ENCODE measurements around the gene MAGI3. TPM values are rescaled to one million over a fixed set of nuclear protein-coding genes. Genes with fewer than 3 reads are reported as not detected.
"Not testable (repeated sequence)": the region's sequence is repeated elsewhere in the genome, so short reads cannot be mapped to it uniquely, and the experiment has no call there.

MAGI3 gene
- total and polyA plus RNA-seq, 8 donors: 3.5 to 225 (median 49.7) TPM

GRCh38 chr1:113592230-113592629 lies 201.9 kb downstream of the MAGI3 start:
- H3K9me3 ChIP-seq: peaks cover 0 to 9% (median 3%) of the 10 kb centered on the region in 4 donors
- H3K4me3 ChIP-seq: no peak overlapping the region
- no peaks in the 10 kb centered on the region for H3K27me3 ChIP-seq
- intact Hi-C loops (cut with DNase I; ENCODE audit: low total_unique reads): no loop called here
- TF ChIP-seq POLR2AphosphoS5 (IDR thresholded peaks at IDR 0.05) (no peak), EP300 (IDR thresholded peaks at IDR 0.05) (no peak), CTCF (IDR thresholded peaks at IDR 0.05) (no peak), POLR2A (IDR thresholded peaks at IDR 0.05) (no peak)
- 88 to 96% (median 91%) methylated on average over 1 of the region's 1 CpG for WGBS, 5 donors
- no peak for DNase-seq
- peaks cover 0 to 12% (median 2%) of the 10 kb centered on the region in 4 donors for H3K4me1 ChIP-seq
- peaks cover 0 to 39% (median 32%) of the 10 kb centered on the region in 4 donors for H3K36me3 ChIP-seq
- H3K27ac ChIP-seq: no peak overlapping the region

GRCh38 chr1:113593550-113594297 lies 203.4 kb downstream of the MAGI3 start:
- no peak for DNase-seq
- 46 to 68% (median 62%) methylated on average over 4 of the region's 4 CpGs for WGBS, 5 donors
- Histone ChIP-seq H3K9me3 (peaks cover 0 to 17% (median 9%) of the 10 kb centered on the region in 4 donors), H3K27me3 (no peaks in the 10 kb centered on the region), H3K27ac (no peak overlapping the region), H3K4me1 (peaks cover 0 to 12% (median 2%) of the 10 kb centered on the region in 4 donors), H3K4me3 (peak overlapping the region in 1 of 4 donors; percentile 4), H3K36me3 (peaks cover 3 to 47% (median 42%) of the 10 kb centered on the region in 4 donors)
- TF ChIP-seq POLR2A (IDR thresholded peaks at IDR 0.05) (no peak), EP300 (IDR thresholded peaks at IDR 0.05) (no peak), POLR2AphosphoS5 (IDR thresholded peaks at IDR 0.05) (no peak), CTCF (IDR thresholded peaks at IDR 0.05) (no peak)
- intact Hi-C loops (cut with DNase I; ENCODE audit: low total_unique reads): no loop called here

GRCh38 chr1:113604466-113604865 lies 214.2 kb downstream of the MAGI3 start:
- 96 to 98% (median 98%) methylated on average over 5 of the region's 5 CpGs for WGBS, 5 donors
- not testable (repeated sequence) for DNase-seq, H3K9me3 ChIP-seq

GRCh38 chr1:113605146-113605545 lies 214.8 kb downstream of the MAGI3 start:
- Histone ChIP-seq H3K27me3 (no peaks in the 10 kb centered on the region), H3K4me3 (no peak overlapping the region), H3K27ac (no peak overlapping the region), H3K4me1 (no peaks in the 10 kb centered on the region), H3K9me3 (no peaks in the 10 kb centered on the region), H3K36me3 (peaks cover 0 to 11% (median 6%) of the 10 kb centered on the region in 4 donors)
- TF ChIP-seq EP300 (IDR thresholded peaks at IDR 0.05) (no peak), CTCF (IDR thresholded peaks at IDR 0.05) (no peak), POLR2A (IDR thresholded peaks at IDR 0.05) (no peak), POLR2AphosphoS5 (IDR thresholded peaks at IDR 0.05) (no peak)
- DNase-seq: no peak
- intact Hi-C loops (cut with DNase I; ENCODE audit: low total_unique reads): no loop called here

More at GRCh38 chr1:113604466-113604865, 214.2 kb downstream of the MAGI3 start:
- H3K36me3 ChIP-seq; H3K4me3 ChIP-seq; intact Hi-C loops (cut with DNase I; ENCODE audit: low total_unique reads); H3K4me1 ChIP-seq; H3K27ac ChIP-seq; H3K27me3 ChIP-seq: not testable (repeated sequence)

GRCh38 chr1:113608399-113608798 lies 218.1 kb downstream of the MAGI3 start:
- Histone ChIP-seq H3K4me3 (no peak overlapping the region), H3K27me3 (no peaks in the 10 kb centered on the region), H3K27ac (no peak overlapping the region), H3K36me3 (peaks cover 0 to 22% (median 12%) of the 10 kb centered on the region in 4 donors), H3K4me1 (no peaks in the 10 kb centered on the region), H3K9me3 (no peaks in the 10 kb centered on the region)
- TF ChIP-seq CTCF (IDR thresholded peaks at IDR 0.05): no peak
- no peak for TF ChIP-seq EP300 (IDR thresholded peaks at IDR 0.05)
- TF ChIP-seq POLR2AphosphoS5 (IDR thresholded peaks at IDR 0.05): no peak
- TF ChIP-seq POLR2A (IDR thresholded peaks at IDR 0.05): no peak
- intact Hi-C loops (cut with DNase I; ENCODE audit: low total_unique reads): no loop called here
- 71 to 86% (median 82%) methylated on average over 3 of the region's 3 CpGs for WGBS, 5 donors
- peak in 1 of 2 donors; percentile 13 for DNase-seq

Data from stomach (tissue), 9 donors.